HepG2 (cell line): Measurements from ENCODE around the gene NF2. TPM values are rescaled to one million over a fixed set of nuclear protein-coding genes. Genes with fewer than 3 reads are reported as not detected.

Experiments
- CEBPG ChIP-seq: IDR thresholded peaks from 2 replicates; pipeline ENCODE4 v1.6.1; 2016
- LCORL ChIP-seq, 2 experiments: fragments of 450-650 bp in 1 of 2; sonication (generic) in 1 of 2; formaldehyde crosslinking in 1 of 2; IDR thresholded peaks; 2 replicates each; pipeline versions ENCODE4 v1.5.0 to v1.6.1; 2017 to 2020; ENCODE audit warnings: antibody characterized with exemption in 1 of 2, missing genetic modification reagents in 1 of 2
- PAXIP1 ChIP-seq: sonication (generic); formaldehyde crosslinking; conservative IDR thresholded peaks from 2 replicates; pipeline ENCODE4 v1.4.0; 2020; ENCODE audit warnings: mild to moderate bottlenecking, missing genetic modification reagents, moderate library complexity
- PRDM10 ChIP-seq: sonication (generic); formaldehyde crosslinking; IDR thresholded peaks from 2 replicates; pipeline ENCODE4 v1.4.0; 2020; ENCODE audit warnings: low read depth, missing genetic modification reagents
- RBFOX2 ChIP-seq: fragments of 200-400 bp; formaldehyde crosslinking; IDR thresholded peaks from 2 replicates; pipeline ENCODE4 v1.6.1; 2017; ENCODE audit warnings: low read depth, mild to moderate bottlenecking, low read length
- ZFP62 ChIP-seq: sonication (generic); formaldehyde crosslinking; IDR thresholded peaks from 2 replicates; pipeline ENCODE4 v1.4.0; 2020; ENCODE audit warnings: missing genetic modification reagents
- ZNF337 ChIP-seq: sonication (generic); formaldehyde crosslinking; IDR thresholded peaks from 2 replicates; pipeline ENCODE4 v1.5.1; 2020; ENCODE audit warnings: missing genetic modification reagents, low read depth, mild to moderate bottlenecking, borderline replicate concordance
- polyA plus RNA-seq, 8 experiments: library from polyadenylated mRNA; depleted of rRNA in 3 of 8; stranded (reverse) in 7 of 8; unstranded in 1 of 8; fragments of >200 nt; fragmentation: Illumina TruSeq in 4 of 8; extraction: Trizol in 4 of 8; gene quantifications; 2 replicates each; pipeline versions ENCODE4 v1.2.1 to v1.2.3, GENCODE V29; 2011 to 2016; ENCODE audit warnings: low read depth in 4 of 8, missing spikeins in 1 of 8, mixed read lengths in 1 of 8; ENCODE audit not compliant: insufficient read depth in 1 of 8
- total RNA-seq, 5 experiments: library from RNA; depleted of rRNA; stranded (reverse); fragments of >200 nt; fragmentation: Illumina TruSeq; extraction: Trizol; gene quantifications; 2 replicates each; pipeline ENCODE4 v1.2.3, GENCODE V29; 2016; ENCODE audit warnings: low read depth in 1 of 5

Gene NF2
- total and polyA plus RNA-seq, 2 of the 13 experiments (the other 11 are each of a cell fraction or from before 2014, with no cell fraction given) = 9.3 to 33.3 TPM

- TF ChIP-seq PRDM10 (CRISPR knock-in tag) = no peak
- TF ChIP-seq ZNF337 (CRISPR knock-in tag) = no peak
- TF ChIP-seq CEBPG (CRISPR knock-in tag) = 0 out of 2 replicates have a peak, but pooled peaks have one; percentile 42
- peak; percentile 93 for TF ChIP-seq PAXIP1
- TF ChIP-seq ZFP62 (CRISPR knock-in tag) = no peak
- TF ChIP-seq RBFOX2 = 0 out of 2 replicates have a peak, but pooled peaks have one; percentile 32
- TF ChIP-seq LCORL (IDR thresholded peaks at IDR 0.05) = no peak
- peak; percentile 81 for TF ChIP-seq LCORL (CRISPR knock-in tag; IDR thresholded peaks at IDR 0.05)
Measured at GRCh38 chr22:29569011-29569678, 34.3 kb upstream of the NF2 start (continued).
